NCI-H1694 treated with DMSO at 0.1 percent for 48 hours (cell line): ENCODE data around the gene ESR2.

ENCODE experiments used
- DNase-seq: peaks from one replicate; lab custom pipeline; 2025; lab: John Stamatoyannopoulos, UW

Gene ESR2

GRCh38 chr14:64265222-64265621 lies 28.9 kb downstream of the ESR2 start:
- no peak for DNase-seq

GRCh38 chr14:64260418-64260817 lies 33.8 kb downstream of the ESR2 start:
- no peak for DNase-seq

GRCh38 chr14:64255756-64256155 lies 38.4 kb downstream of the ESR2 start:
- no peak for DNase-seq

GRCh38 chr14:64253672-64254071 lies 40.5 kb downstream of the ESR2 start:
- no peak for DNase-seq

GRCh38 chr14:64249363-64249762 lies 44.8 kb downstream of the ESR2 start:
- no peak for DNase-seq

- no peak for DNase-seq
Measured at GRCh38 chr14:64248689-64249088, 45.5 kb downstream of the ESR2 start.

GRCh38 chr14:64247195-64247594 lies 47.0 kb downstream of the ESR2 start:
- no peak for DNase-seq

- no peak for DNase-seq
Measured at GRCh38 chr14:64246688-64247087, 47.5 kb downstream of the ESR2 start.

- no peak for DNase-seq
Measured at GRCh38 chr14:64245491-64245890, 48.7 kb downstream of the ESR2 start.

- DNase-seq, result no peak
Measured at GRCh38 chr14:64244279-64244678, 49.9 kb downstream of the ESR2 start.

- DNase-seq, result no peak
Measured at GRCh38 chr14:64238631-64239030, 55.5 kb downstream of the ESR2 start.

GRCh38 chr14:64238049-64238448 lies 56.1 kb downstream of the ESR2 start:
- no peak for DNase-seq

- DNase-seq, result no peak
Measured at GRCh38 chr14:64235652-64236640, 58.2 kb downstream of the ESR2 start.

- DNase-seq, result peak; percentile 75
Measured at GRCh38 chr14:64234877-64235651, 59.1 kb downstream of the ESR2 start.

- no peak for DNase-seq
Measured at GRCh38 chr14:64233531-64234190, 60.5 kb downstream of the ESR2 start.

GRCh38 chr14:64232944-64233343 lies 61.2 kb downstream of the ESR2 start:
- DNase-seq, result no peak

GRCh38 chr14:64232095-64232838 lies 61.9 kb downstream of the ESR2 start:
- DNase-seq, result peak; percentile 14

GRCh38 chr14:64229489-64229888 lies 64.7 kb downstream of the ESR2 start:
- DNase-seq, result no peak

GRCh38 chr14:64227856-64228255 lies 66.3 kb downstream of the ESR2 start:
- DNase-seq, result no peak

GRCh38 chr14:64225151-64225757 lies 68.9 kb downstream of the ESR2 start:
- DNase-seq, result no peak

GRCh38 chr14:64221391-64222003 lies 72.7 kb downstream of the ESR2 start:
- DNase-seq, result no peak
